Hematopoietic multipotent progenitor cell (in vitro differentiated cells): ENCODE results near the gene OR2G2. TPM values are rescaled to one million over a fixed set of nuclear protein-coding genes. Genes with fewer than 3 reads are reported as not detected.

Experiments used
- DNase-seq, 3 donors: peaks; one replicate each; pipeline ENCODE4 v3.0.0-alpha.2; 2011 to 2015; ENCODE audit warnings: low read depth in 2 of 3, low spot score in 2 of 3
- total RNA-seq: library from RNA; depleted of rRNA; stranded (reverse); fragments of >200 nt; gene quantifications from one replicate; pipeline ENCODE4 v1.2.3, GENCODE V29; 2012

The OR2G2 gene
- total RNA-seq, result 0.27 TPM

DNA sequence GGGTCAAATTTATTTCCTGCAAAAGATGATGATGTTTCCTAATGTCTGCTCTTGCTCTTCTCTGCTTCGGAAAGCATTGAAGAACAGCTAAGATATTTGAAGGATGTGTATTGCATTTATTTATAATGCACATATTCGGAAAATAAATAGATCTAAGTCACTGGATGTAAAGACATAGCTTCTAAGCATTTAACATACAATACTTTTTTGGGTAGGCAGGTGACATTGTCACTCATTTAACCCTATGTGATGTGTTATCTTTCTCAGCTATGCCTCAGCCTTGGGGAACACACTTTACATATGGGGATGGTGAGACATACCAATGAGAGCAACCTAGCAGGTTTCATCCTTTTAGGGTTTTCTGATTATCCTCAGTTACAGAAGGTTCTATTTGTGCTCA lies at the start of gene OR2G2:
TSS of gene OR2G2 (plus strand) at position 301 of the 400 bp plus-strand sequence. CDS start at position 301, 0 bp downstream.
- no peak for DNase-seq

GRCh38 chr1:247538561-247538960 lies 49.6 kb upstream of the OR2G2 start:
- no peak for DNase-seq

DNA sequence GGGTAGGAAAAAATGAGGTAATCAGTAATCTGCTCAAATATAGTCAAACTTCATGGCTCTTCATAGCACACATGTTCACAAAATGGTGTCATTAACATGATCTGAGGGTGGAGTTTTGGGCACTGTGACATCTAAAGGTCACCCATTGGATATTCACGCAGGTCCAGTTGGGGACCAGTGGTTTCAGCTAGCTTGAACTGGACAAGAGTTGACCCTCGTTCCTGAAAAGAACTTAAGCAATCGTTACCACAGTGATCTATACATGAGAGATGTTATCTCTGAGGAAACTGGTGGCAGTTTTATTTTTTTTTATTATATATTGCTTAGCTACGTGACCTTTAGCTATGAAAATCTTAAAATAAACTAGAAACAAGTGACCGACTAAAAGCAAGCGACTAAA lies 48.9 kb upstream of the OR2G2 start:
- no peak for DNase-seq

DNA sequence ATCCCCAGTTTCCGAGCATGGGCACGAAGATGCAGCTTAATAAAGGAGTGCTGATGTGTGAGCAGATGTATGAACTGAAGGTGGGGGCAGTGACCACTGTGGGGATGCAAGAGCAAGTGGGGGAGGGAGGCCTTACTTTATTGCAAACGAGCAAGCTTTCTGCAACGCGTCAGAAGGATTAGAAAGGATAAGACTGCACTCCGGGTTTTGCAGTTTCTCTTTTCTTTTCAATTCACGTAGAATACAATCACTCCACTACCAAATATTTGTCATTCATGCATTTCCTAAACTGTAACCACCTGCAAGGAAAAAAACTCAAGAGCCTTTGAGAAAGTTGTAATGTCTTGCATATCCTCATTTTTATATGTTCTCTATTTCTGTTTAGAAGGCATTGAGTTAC lies 47.6 kb upstream of the OR2G2 start:
- peak in 2 of 3 donors; percentile 35 to 53 for DNase-seq

DNA sequence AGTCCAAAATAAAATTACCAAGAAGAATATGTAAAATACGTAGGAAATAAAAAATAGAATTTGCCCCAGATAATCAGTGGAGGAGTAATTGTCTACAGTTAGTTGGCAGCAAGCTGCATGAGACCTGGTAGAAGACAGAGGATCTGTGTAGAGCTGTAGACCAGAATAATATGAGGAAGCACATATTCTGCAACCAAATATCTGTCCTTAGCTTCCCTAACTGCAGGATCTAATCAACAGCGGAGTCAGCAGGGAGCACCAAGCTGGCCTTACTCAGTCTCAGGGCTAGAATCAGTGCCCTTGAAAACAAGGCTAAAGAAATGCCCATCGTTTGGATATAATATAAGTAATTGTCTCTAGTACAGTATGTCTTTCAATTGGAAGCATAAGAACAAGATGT lies 45.3 kb upstream of the OR2G2 start:
- DNase-seq, result no peak

GRCh38 chr1:247548092-247548491 lies 40.1 kb upstream of the OR2G2 start:
- peak in 2 of 3 donors; percentile 96 to 99 for DNase-seq

GRCh38 chr1:247548769-247549182 lies 39.4 kb upstream of the OR2G2 start, which contains the start of gene GCSAML:
Gene GCSAML, plus strand, starts transcription at chr1:247549134. Its CDS starts 58 bp downstream, at chr1:247549192.
- peak in 2 of 3 donors; percentile 67 for DNase-seq

- DNase-seq, result no peak
Measured at GRCh38 chr1:247551721-247552120, 36.4 kb upstream of the OR2G2 start.

DNA sequence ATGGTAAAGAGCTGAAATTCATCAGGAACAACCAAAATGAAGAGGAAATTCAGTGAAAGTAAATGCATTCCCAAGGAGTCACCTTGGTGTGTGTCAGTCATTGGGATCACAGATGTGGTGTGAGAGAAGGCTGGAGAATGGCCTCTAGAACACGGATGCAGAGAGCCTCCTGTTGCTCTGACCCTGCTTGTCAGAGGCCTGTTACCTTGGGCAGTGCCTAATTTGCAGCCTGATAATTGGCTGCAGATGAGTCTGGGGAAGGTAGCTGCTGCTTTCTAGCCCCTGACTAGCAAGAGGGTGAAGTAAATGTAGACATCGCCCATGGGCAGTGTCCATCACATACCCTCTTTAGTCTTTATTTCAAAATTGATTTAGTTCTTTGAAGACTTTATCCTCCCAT lies 35.9 kb upstream of the OR2G2 start:
- no peak for DNase-seq

DNA sequence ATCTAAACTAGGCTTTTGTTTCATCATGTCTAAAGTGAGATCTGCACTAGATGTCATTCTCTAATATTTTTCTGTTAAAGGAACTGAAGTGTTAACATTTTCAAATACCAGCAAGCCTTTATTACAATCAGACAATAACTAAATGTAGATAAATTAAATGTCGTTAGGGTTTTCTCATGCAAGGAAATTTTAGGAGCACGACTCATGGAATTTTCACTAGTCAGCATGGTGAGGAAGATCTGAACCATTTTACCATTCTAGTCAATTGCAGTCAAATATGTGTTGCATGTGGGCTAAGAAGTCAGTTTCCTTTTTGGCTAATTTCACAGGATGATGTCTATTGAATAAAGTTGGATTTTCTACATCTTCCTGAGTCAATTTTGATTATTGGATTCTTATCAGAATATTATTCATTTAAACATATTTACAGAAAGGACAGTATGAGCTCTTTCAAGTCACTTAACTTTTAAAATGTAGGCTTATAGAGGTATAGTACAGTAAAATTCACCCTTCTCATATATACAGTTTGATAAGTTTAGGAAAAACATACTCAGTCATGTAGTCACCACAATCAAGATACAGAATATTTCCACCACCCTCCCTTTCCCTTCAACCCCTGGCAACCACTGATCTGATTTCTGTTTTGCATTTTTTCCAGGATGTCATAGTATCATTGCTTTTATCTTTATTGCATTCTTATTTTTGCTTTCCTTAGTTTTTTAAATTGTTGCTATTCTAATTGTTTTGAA lies 30.1 kb upstream of the OR2G2 start:
- no peak for DNase-seq

GRCh38 chr1:247561711-247562110 lies 26.4 kb upstream of the OR2G2 start:
- DNase-seq, result no peak

GRCh38 chr1:247562198-247562597 lies 26.0 kb upstream of the OR2G2 start:
- no peak for DNase-seq

- DNase-seq, result no peak
Measured at GRCh38 chr1:247574236-247574635, 13.9 kb upstream of the OR2G2 start.

GRCh38 chr1:247574664-247575063 lies 13.5 kb upstream of the OR2G2 start:
- no peak for DNase-seq

DNA sequence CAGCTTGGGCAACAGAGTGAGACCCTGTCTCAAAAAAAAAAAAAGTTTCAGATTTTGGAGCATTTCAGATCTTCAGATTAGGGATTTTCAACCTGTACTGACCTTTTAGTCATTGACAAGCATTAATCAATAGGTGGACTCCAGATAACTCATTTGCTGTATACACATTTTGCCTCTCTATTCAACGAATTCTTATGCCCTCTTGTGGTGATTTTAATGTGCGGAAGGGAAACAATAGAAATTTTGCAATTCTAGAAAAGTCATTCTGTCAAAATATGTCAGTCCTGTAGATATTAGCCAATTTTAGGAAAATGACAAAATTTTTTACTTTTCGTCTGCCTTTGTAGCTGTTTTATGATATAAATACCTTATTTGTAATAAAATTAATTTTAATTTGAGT lies 11.6 kb upstream of the OR2G2 start:
- DNase-seq, result peak in 2 of 3 donors; percentile 31 to 70

DNA sequence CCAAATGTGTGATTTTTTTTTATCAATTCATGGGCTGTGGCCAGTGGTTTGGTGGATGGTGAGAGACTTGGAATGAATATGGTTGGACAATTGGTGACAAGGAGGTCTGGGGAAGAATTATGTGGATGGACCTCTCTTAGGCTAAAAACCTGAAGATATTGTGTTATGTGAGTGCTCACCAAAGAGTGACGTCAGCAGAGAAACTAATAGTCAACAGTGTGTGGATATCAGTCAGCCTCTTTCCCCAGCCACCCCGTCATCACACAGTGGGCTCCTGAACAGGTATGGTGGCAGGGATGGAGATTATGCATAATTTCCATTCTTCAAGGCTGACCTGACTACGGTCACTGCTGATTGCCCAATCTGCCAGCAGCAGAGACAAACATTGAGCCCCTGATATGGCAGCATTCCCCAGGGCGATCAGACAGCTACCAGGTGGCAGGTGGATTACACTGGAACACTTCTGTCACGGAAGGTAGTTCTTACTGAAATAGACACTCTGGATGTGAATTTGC lies 9.2 kb upstream of the OR2G2 start:
- no peak for DNase-seq

GRCh38 chr1:247605286-247605685 lies 17.1 kb downstream of the OR2G2 start, which contains the start of gene OR2G3:
Gene OR2G3, plus strand, starts transcription at chr1:247605586. Its CDS starts 0 bp downstream, at chr1:247605586.
- DNase-seq, result no peak

- DNase-seq, result no peak
Measured at GRCh38 chr1:247613405-247613804, 25.2 kb downstream of the OR2G2 start.

GRCh38 chr1:247614625-247615024 lies 26.5 kb downstream of the OR2G2 start:
- no peak for DNase-seq

DNA sequence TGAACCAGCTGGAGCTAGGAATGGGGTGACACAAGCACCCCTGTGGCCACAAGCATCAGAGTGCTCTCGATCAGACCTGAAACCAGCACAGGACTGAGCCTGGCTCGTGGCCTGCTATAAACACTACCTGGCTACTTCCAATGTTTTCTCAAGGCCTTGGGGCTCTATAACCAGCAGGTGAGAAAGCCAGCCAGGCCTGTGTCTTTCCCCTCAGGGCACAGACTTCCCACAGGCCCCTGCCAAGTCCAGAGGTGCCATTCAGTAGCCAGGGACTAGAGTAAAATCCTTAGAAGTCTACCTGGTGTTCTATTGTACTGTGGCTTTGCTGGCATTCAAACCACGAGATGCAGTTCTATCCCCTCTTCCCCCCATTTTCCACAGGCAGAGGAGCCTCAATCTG lies 39.8 kb downstream of the OR2G2 start:
- DNase-seq, result no peak

GRCh38 chr1:247638011-247638410 lies 49.9 kb downstream of the OR2G2 start:
- DNase-seq, result no peak

- DNase-seq, result no peak
Measured at GRCh38 chr1:247638781-247639180, 50.6 kb downstream of the OR2G2 start.
